ENCODE measurements around the gene PHLPP1. TPM values are rescaled to one million over a fixed set of nuclear protein-coding genes. Genes with fewer than 3 reads are reported as not detected.

The PHLPP1 gene
- total and polyA plus RNA-seq, 10 donors: 1.2 to 10.6 (median 6.7) TPM

GRCh38 chr18:62981566-62981965 is 266.2 kb downstream of the PHLPP1 start:
- no peak for TF ChIP-seq CTCF (IDR thresholded peaks at IDR 0.05 in 8 of 11, conservative IDR thresholded peaks at IDR 0.05 in 3 of 11)
- no peak for TF ChIP-seq POLR2AphosphoS5 (IDR thresholded peaks at IDR 0.05)
- no peak for TF ChIP-seq POLR2A (IDR thresholded peaks at IDR 0.05)
- H3K4me3 ChIP-seq: no peak overlapping the region
- H3K36me3 ChIP-seq: peaks cover 0 to 26% (median 13%) of the 10 kb centered on the region in 6 donors
- no peaks in the 10 kb centered on the region for H3K27me3 ChIP-seq (replicated peaks in 1 of 7)
- DNase-seq: peak; percentile 72
- peak overlapping the region in 1 of 8 donors; percentile 35 for H3K27ac ChIP-seq
- no peaks in the 10 kb centered on the region for H3K9me3 ChIP-seq
- WGBS, 5 donors: 53 to 89% (median 79%) methylated on average over 11 of the region's 11 CpGs
- intact Hi-C loops (cut with DNase I; ENCODE audit: low total_unique reads): loop anchor here (5.0 kb wide), 1 partner anchor 269 kb away; no protein-coding TSS in a partner anchor
- H3K4me1 ChIP-seq: peaks cover 0 to 47% (median 6%) of the 10 kb centered on the region in 6 donors

GRCh38 chr18:62982600-62983251 is 267.4 kb downstream of the PHLPP1 start:
- Histone ChIP-seq H3K27ac (peak overlapping the region in 1 of 8 donors; percentile 60), H3K9me3 (no peaks in the 10 kb centered on the region), H3K4me1 (peaks cover 0 to 41% (median 6%) of the 10 kb centered on the region in 6 donors), H3K4me3 (peak overlapping the region in 4 of 8 donors; percentile 20 to 58 (median 33)), H3K27me3 (replicated peaks in 1 of 7) (no peaks in the 10 kb centered on the region), H3K36me3 (peaks cover 0 to 18% (median 13%) of the 10 kb centered on the region in 6 donors)
- whole genome bisulfite sequencing, 5 donors: 25 to 33% (median 27%) methylated on average over 11 of the region's 11 CpGs
- peak; percentile 81 for DNase-seq
- TF ChIP-seq POLR2A (IDR thresholded peaks at IDR 0.05) (no peak), POLR2AphosphoS5 (IDR thresholded peaks at IDR 0.05) (peak in 2 of 3 donors; percentile 18), CTCF (IDR thresholded peaks at IDR 0.05 in 8 of 11, conservative IDR thresholded peaks at IDR 0.05 in 3 of 11) (peak; percentile 53 to 83 (median 75))
- intact Hi-C loops (cut with DNase I; ENCODE audit: low total_unique reads): loop anchor here (5.0 kb wide), 1 partner anchor 270 kb away; no protein-coding TSS in a partner anchor

GRCh38 chr18:62984656-62985315 is 269.4 kb downstream of the PHLPP1 start:
- TF ChIP-seq POLR2A (IDR thresholded peaks at IDR 0.05) (no peak), CTCF (IDR thresholded peaks at IDR 0.05 in 8 of 11, conservative IDR thresholded peaks at IDR 0.05 in 3 of 11) (no peak), POLR2AphosphoS5 (IDR thresholded peaks at IDR 0.05) (no peak)
- no peaks in the 10 kb centered on the region for H3K9me3 ChIP-seq
- H3K27me3 ChIP-seq (replicated peaks in 1 of 7): no peaks in the 10 kb centered on the region
- H3K4me1 ChIP-seq: peaks cover 0 to 21% (median 6%) of the 10 kb centered on the region in 6 donors
- no peaks in the 10 kb centered on the region for H3K36me3 ChIP-seq
- no peak overlapping the region for H3K27ac ChIP-seq
- intact Hi-C loops (cut with DNase I; ENCODE audit: low total_unique reads): loop anchor here (5.0 kb wide), 1 partner anchor 272 kb away; no protein-coding TSS in a partner anchor
- H3K4me3 ChIP-seq: no peak overlapping the region
- WGBS, 5 donors: 86 to 93% (median 88%) methylated on average over 10 to 11 of the region's 11 CpGs
- DNase-seq: peak; percentile 66

GRCh38 chr18:62986490-62986889 is 271.1 kb downstream of the PHLPP1 start:
- 59 to 89% (median 71%) methylated on average over 2 of the region's 2 CpGs for WGBS, 5 donors
- H3K9me3 ChIP-seq: no peaks in the 10 kb centered on the region
- no peak overlapping the region for H3K27ac ChIP-seq
- intact Hi-C loops (cut with DNase I; ENCODE audit: low total_unique reads): no loop called here
- H3K27me3 ChIP-seq (replicated peaks in 1 of 7): no peaks in the 10 kb centered on the region
- peak; percentile 38 for DNase-seq
- H3K4me1 ChIP-seq: peaks cover 0 to 14% (median 6%) of the 10 kb centered on the region in 6 donors
- no peaks in the 10 kb centered on the region for H3K36me3 ChIP-seq
- TF ChIP-seq POLR2AphosphoS5 (IDR thresholded peaks at IDR 0.05): no peak
- TF ChIP-seq CTCF (IDR thresholded peaks at IDR 0.05 in 8 of 11, conservative IDR thresholded peaks at IDR 0.05 in 3 of 11): no peak
- TF ChIP-seq POLR2A (IDR thresholded peaks at IDR 0.05): no peak
- no peak overlapping the region for H3K4me3 ChIP-seq

Data from spleen (tissue), 11 donors.